ENCODE data around the gene CHPT1.

DNA sequence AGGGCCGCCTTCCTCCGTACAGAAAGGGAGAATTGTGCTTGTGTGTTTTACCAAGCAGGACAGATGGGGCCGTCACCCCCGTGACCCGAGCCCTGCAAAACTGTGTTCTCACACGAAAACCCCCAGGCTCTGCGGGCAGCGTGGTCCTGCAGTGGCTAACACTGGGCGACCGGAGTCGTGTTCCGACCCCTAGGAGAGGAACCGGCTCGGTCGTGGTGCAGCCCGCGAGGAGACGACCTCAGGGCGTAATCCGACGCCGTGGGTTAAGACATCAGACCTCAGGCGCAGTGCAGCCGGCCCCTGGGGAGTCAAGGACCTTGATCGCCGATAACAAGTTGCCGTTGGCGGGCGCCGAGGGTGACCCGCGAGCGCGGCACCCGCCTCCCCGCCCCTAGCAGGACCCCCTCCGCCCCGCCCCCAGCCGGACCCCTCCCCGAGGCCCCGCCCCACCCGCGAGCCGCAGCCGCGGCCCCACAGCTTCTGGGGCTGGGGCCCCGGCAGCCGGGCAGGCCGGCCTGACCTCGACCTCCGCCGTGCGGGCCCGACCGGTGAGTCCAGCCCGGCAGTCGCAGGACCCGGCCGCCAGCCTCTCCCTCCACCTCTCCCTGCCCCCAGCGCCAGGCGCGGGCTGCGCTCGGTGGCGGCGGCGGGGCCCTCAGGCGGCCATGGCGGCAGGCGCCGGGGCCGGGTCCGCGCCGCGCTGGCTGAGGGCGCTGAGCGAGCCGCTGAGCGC lies at the start of gene CHPT1:
- no peak for TF ChIP-seq POLR2AphosphoS5 (IDR thresholded peaks at IDR 0.05; ENCODE audit: insufficient read depth, low read depth, low read length)
- TF ChIP-seq, protein P1, sequence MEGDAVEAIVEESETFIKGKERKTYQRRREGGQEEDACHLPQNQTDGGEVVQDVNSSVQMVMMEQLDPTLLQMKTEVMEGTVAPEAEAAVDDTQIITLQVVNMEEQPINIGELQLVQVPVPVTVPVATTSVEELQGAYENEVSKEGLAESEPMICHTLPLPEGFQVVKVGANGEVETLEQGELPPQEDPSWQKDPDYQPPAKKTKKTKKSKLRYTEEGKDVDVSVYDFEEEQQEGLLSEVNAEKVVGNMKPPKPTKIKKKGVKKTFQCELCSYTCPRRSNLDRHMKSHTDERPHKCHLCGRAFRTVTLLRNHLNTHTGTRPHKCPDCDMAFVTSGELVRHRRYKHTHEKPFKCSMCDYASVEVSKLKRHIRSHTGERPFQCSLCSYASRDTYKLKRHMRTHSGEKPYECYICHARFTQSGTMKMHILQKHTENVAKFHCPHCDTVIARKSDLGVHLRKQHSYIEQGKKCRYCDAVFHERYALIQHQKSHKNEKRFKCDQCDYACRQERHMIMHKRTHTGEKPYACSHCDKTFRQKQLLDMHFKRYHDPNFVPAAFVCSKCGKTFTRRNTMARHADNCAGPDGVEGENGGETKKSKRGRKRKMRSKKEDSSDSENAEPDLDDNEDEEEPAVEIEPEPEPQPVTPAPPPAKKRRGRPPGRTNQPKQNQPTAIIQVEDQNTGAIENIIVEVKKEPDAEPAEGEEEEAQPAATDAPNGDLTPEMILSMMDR (IDR thresholded peaks at IDR 0.05; ENCODE audit: extremely low read depth in 1 of 2, insufficient read depth in 1 of 2, low read depth in 1 of 2, low read length in 2 of 2): no peak
- no peak for TF ChIP-seq MYC (IDR thresholded peaks at IDR 0.05; ENCODE audit: low read depth, low read length)
- TF ChIP-seq EZH2 (IDR thresholded peaks at IDR 0.05; ENCODE audit: borderline replicate concordance, low read depth, low read length, severe bottlenecking): no peak

Measured in endothelial cell of umbilical vein (primary cell).